HG03521 (cell line): Measurements from ENCODE around the gene MTMR11.
"Not testable (repeated sequence)": the region's sequence is repeated elsewhere in the genome, so short reads cannot be mapped to it uniquely, and the experiment has no call there.

ENCODE experiments used
- ATAC-seq: cut with Tn5 transposase; IDR thresholded peaks from one replicate; pipeline ENCODE4 v1.9.1; 2021; ENCODE audit warnings: mild to moderate bottlenecking, moderate library complexity; ENCODE audit not compliant: unreplicated experiment

Gene MTMR11, protein sequence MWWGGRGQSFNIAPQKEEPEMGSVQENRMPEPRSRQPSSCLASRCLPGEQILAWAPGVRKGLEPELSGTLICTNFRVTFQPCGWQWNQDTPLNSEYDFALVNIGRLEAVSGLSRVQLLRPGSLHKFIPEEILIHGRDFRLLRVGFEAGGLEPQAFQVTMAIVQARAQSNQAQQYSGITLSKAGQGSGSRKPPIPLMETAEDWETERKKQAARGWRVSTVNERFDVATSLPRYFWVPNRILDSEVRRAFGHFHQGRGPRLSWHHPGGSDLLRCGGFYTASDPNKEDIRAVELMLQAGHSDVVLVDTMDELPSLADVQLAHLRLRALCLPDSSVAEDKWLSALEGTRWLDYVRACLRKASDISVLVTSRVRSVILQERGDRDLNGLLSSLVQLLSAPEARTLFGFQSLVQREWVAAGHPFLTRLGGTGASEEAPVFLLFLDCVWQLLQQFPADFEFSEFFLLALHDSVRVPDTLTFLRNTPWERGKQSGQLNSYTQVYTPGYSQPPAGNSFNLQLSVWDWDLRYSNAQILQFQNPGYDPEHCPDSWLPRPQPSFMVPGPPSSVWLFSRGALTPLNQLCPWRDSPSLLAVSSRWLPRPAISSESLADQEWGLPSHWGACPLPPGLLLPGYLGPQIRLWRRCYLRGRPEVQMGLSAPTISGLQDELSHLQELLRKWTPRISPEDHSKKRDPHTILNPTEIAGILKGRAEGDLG

DNA sequence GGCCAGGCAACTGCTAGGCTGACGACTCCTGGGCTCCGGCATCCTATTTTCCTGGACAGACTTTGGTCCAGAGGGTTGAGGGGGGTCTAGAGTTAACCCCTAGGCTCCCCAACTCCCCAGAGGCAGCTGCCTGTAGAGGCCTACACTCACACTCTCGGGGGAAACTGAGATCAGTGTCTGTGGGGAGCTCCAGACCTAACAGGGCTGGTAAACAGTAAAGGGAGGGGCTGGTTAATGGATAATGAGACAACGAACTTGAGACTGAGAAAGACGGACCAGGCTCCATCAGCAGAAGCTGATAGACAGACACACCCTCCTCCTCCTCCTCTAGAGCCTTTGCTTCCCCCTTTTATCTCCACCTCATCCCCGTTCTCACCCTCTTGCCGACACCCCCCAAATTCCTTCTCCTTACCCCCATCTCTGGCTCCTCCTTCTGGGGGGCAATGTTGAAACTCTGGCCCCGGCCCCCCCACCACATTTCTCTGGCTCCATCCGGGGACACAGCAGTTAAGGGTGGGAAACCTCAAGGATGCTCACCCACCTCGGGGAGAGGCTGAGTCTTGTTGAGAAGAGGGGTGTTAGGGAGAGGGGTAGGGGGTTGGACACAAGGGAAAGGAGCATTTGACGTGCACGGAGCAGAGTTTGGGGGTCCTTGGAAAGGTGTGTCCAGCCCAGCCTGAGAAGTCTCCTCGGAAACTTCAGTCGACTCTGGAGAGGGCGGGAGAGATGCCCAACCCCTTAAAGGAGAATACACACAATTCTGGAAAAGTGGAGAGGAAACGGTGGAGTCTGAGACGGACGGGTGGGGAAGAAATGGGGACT, at the start of gene MTMR11:
Gene MTMR11 (minus strand): TSS at position 710 of the 822 bp plus-strand sequence. CDS start 232 bp downstream, at position 478.
- no peak for ATAC-seq

DNA sequence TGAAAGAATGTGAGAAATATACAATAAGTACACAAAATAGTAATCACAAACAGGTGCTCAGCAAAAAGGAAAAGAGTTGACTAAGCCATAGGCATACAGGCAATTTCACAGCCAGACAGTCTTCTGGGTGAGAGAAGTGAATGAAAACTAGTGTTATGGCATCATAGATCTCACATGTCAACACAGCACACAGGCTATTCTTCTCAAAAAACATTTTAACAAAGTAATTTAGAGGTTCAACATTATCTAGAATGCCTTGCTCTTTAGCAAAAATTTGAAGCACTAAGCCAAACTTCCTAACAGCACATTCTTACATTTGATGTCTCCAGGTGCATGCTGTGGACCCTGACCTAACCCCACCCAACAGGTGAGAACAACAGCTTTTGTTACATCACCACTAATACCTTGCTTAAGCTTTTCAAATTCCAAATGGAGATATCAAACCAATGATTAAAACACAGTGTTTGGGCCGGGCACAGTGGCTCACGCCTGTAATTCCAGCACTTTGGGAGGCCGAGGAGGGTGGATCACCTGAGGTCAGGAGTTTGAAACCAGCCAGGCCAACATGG, 43.4 kb upstream of the MTMR11 start:
- no peak for ATAC-seq

DNA sequence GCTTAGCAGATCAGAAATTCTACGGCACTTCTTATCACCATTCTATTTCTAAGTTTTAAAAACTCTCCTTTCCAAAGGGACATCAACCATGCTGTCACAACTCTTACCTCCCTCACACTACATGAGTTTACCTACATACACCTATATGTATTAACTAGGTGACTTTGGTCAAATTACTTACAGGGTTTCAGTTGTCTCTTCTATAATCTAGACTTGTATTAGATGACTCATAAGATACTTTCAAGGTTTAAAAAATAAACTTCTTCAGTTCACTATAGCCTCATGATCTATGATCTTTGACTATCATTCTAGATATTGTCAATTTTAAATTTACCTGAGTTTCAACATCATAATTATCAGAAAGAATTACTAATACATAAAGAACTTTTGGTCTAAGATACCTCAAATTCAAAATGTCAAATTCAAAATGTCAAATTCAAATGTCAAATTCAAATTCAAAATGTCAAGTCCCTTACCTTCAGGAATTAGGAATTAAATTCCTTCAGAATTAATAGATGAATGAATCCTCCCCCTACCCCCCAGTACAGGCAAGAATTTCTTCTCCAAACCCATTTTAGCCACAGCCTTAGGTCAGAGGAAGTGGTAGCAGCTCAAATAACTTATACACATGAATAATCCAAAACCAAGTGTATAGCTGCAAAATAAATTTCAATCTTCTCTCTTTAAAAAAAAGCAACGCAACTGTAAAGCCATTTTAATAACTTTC, 42.7 kb upstream of the MTMR11 start:
- no peak for ATAC-seq

DNA sequence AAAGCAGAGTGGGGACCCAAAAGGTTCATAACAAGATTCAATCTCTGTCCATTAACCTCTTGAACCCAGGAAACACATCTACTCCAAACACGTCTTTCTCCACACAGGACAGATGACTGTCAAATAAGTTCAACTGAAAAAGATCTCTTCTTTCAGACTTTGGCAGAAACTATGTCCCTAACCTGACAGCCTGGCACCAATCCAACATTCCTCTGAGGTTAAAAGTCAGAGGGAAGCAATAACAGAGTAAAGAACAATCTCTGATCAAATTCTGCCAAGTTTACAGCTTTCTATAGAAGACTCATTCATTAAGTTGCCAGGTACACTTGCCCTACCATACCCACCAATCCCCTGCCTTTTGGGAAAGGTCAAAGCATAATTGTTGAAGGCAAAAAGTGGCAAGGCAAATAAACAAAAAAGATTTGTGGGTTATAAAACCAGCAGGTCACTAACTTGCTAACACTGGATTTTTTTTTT, 41.9 kb upstream of the MTMR11 start:
- ATAC-seq: no peak

DNA sequence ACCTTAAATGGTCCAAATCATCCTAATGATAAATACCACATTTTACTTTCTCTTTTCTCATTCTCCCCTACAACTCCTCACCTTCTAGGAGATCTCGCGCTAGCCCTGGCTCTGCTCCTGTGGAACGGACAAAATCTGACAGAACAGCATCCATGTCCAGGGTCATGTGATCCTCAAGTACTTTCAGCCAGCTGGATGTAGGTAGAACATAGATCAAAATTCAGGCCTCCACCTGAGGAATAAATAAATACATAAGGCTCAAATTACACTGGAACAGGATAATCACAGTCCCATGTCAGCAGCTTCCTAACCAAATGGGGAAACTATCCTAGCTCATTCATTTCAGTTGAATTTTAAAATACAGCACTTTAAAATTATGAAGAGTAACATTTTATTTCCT, 40.7 kb upstream of the MTMR11 start:
- no peak for ATAC-seq

DNA sequence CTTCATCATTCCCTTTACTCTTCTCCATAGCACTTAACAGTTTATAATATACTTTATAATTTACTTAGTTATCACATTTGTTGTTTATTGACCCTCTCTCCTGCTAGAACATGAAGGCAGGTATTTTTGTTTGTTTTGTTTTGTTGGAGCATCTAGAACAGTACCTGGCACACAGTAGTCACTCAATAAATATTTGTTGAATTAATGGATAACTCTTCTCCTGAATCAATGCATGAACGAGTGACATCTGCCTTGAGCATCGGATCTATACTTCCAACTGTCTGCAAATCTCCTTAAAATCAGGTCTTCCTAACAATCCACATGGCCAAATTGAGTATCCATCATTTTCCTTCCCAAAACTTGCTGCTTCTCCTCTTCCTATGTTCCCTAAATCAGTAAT, 35.9 kb upstream of the MTMR11 start:
- no peak for ATAC-seq

DNA sequence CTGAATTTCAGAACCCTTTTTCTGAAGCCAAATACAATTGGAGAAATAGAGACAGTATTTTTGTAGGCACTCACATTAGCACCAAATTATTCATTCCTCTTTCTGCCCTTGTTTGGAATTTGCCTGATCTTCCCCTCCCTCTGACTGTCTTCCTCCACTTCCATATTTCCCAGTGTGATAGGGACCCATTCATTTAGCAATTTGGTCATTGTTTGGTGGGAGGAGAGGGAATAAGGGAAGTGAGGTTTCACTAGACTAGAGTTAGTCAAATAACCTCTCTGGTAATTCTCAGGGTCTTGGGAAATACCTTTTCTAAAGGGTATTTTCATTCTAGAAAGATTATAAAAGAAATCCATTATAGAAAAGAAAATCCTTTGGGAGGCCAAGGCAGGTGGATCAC, 31.0 kb upstream of the MTMR11 start:
- ATAC-seq: no peak

DNA sequence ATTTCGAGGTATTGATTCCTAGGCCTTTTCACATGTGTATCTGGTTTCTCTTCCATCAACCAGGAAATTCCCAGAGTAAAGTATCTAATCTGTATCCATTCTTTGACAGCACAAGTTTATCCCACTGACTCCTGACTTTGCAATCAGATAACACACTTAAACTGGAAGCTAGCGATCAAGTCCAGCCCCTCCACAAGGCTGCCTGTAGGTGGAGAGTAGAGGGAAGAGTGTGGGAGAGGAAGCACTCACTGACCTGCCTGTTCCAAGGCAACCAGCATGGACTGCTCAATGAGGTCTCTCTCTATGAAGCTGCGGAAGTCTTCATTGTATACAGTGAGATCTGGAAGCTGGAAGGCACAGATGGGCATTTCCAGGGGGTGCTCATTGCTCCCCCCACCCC, 30.4 kb upstream of the MTMR11 start:
- no peak for ATAC-seq

DNA sequence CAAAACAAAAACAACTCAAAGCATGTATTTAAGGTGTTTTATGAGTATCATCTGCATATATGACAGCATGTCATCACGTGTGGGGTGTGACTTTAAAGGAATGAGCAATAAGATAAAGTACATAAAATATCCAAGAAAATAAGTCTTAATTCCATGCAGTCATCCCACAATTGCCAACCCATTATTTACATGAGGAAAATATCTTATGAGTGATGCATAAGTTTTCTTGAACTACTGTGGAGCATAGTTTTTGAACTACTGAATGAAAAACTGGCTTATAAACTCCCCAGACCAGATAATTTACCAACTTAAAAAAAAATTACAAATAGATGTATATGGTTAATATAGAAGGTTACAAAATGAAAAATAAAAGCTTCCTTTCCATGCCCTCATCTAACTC, 29.7 kb upstream of the MTMR11 start:
- no peak for ATAC-seq

DNA sequence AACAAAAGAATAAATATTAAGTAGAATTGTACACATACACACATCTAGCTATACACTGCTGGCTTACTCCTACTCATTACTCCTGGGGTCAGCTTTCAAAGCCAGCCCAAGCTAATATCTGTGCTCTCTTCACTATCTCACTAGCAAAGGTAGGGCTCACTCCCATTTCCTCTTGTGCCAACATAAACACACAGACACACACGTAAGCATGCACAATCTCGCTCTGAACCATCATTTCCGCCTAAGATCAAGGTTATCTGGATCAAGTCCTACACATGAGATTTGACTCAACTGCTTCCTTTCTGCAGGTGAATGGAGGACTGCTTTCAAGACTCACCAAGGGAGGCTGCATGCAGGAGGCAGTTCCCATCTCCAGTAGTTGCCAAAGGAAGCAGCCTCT, 28.8 kb upstream of the MTMR11 start:
- ATAC-seq: no peak

DNA sequence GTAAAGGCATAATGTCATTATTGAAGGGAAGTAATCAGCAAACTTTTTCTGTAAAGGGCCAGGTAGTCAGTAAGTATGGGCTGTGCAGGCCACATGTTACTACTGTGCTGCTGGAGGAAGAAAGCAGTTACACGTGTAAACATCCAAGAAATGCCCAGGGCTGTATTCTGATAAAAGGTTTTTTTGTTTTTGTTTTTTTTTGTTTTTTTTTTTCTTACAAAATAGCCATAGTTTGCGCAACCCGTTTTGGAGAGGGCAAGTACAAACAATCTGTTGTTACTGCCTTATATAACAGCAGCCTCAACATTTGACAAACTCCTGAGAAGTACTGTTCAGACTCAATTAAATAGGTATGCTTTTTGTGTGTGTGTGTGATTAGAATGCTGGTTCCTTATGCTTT, 26.7 kb upstream of the MTMR11 start:
- ATAC-seq: no peak

DNA sequence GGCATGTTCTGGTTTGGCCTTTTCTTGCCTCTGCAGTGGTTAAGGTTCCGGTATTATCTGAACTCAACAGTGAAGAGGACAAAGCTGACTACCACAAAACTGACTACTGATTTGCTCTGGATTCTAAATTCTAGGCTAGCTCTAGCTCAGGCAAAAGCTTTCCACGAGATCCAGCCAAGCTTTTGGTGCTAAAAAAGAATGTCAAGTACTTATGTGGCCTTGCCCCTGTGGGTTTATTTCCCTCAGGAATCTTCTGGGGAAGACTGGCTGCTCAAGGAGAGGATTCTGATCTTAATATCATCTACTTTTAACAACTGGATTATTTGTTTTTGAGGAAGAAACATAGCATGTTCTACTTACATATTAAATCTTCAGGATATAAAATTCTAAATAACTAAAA, 26.1 kb upstream of the MTMR11 start:
- ATAC-seq: no peak

DNA sequence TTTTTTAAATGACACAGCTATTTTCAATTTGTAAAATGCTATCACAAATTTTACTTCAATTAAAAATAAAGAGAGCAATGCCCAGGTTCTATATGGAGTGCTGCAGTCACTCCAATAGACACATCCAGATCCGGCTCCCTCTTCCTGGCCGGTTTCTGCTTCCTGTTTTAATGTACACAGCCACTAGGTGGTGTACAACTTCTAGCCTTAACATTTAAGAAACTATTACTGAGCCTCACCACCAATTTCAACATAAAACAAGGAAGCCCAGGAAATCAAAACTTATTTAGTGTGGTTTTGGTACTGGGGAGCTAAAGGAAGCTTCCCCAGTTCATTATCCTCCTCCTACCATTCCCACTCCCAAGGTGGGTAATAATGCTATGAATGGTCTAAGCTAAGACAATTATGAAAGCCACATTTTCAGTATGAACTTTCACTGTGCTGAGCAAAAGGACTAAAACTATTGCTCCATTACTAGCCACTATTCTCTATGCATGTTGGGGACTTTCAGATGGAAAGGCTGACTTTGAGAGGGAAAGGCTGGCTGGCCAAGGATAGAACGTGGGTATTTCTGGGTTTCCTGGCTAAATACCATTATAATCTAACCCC, 25.5 kb upstream of the MTMR11 start:
- no peak for ATAC-seq

DNA sequence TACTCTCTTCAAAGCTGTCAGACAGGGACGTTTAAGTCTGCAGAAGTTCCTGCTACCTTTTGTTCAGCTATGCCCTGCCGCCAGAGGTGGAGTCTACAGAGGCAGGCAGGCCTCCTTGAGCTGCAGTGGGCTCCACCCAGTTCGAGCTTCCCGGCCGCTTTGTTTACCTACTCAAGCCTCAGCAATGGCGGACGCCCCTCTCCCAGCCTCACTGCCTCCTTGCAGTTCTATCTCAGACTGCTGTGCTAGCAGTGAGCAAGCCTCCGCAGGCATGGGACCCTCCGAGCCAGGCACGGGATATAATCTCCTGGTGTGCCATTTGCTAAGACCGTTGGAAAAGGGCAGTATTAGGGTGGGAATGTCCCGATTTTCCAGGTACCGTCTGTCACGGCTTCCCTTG, 20.9 kb upstream of the MTMR11 start:
- ATAC-seq: not testable (repeated sequence)

DNA sequence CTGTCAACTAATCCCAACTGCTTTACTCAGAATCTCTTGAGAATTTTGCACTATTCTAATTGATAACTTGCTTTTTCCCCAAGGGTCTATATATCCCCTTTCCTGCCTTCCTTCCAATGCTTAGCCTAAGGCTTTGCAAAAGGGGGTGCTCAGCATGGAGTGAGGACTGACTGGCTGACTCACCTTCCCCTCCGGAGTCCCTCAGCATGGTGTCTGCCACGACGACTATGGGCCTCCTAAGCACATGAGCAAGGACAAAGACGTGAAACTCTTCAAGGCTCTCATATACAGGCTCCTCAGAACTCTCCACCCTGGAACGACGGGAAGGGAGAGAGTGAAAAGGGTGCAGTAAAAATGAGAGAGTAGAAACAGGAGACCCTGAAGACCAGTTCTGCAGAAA, 13.2 kb upstream of the MTMR11 start:
- ATAC-seq: no peak

DNA sequence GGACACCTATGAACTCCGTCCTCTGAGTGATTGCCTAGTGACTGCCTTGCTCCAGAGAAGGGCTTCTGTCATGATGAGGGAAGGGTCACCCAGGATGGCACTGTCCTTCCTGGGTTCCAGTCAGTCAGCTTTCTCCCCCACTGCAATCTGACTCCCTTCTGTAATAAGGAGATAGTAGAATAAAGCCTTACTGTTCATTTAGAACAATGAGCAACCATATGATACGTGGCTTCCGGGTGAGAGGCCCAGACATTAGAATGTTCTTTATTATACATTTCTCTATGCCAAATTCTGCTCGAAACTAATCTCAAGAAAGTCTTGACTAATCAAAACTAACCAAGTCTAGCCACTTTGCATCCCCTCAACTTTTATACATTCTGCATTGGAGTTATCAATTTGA, 8.5 kb upstream of the MTMR11 start:
- no peak for ATAC-seq

DNA sequence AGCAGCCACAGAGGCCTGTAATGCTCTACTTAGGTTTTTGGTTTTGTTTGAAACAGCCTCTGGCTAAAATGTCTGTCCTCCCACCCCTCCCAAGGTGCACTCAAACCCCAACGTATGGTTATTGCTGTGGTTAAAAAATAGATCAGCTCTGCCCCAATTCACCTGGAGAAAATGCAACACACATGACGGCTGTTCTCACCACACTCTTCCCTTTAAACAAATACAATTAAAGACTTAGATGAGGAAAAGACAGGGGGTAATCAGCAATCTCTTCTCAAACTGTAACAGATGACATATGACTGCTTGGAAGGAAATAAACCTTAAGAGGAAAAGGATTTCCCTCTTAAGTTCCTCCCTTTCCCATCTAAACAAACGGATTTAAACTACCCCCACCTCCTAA, 6.2 kb upstream of the MTMR11 start:
- no peak for ATAC-seq

DNA sequence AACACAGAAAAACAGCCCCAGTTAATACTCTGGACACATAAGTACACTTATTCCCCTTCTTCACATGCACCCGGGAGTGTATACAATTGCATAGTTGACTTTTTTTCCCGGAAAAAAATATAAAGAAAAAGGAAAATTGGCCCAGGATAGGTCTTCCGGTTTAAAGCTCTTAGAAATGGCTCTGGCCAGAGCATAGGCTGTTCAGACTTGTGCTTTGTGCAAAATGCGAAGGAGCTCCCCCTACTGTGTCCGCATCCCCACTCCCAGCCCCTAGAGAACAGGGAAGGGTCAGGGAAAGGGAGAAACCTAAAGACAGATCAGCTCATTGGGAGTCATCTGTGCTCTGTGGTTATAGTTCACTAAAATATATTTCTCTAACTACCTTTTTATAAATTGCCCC, 5.5 kb upstream of the MTMR11 start:
- ATAC-seq: no peak

DNA sequence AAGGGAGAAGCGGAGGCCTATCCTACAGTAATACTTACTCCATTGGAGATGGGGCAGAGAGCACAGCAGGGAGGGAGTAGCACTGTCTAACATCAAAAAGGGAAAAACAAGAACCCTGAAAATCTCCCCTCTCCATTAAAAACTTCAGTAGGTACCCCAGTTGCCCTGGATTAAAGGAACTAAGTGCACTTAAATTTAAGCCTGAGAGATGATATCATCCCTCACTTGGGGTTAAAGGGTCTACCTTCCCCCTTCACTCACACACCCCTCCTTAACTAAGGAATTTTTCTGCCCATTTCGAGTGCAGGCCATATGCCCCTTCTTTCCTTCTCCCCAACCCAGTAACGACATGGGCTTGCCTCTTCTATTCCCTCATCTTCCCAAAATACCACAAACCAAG, 3.7 kb upstream of the MTMR11 start:
- no peak for ATAC-seq

DNA sequence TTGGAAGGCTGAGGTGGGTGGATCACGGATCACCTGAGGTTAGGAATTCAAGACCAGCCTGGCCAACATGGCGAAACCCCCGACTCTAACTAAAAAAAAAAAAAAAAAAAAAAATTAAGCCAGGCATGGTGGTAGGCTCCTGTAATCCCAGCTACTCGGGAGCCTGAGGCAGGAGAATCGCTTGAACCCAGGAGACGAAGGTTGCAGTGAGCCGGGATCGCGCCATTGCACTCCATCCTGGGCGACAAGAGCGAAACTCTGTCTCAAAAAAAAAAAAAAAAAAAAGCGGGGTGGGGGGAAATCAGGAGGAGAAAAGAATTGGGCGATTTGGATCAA, 2.0 kb upstream of the MTMR11 start:
- ATAC-seq: not testable (repeated sequence)
